Stimulated activated naive CD8-positive, alpha-beta T cell treated with anti-CD3 and anti-CD28 coated beads, Interleukin-15, Interleukin-2, amounts not matched to agents 100 ng/mL and 50 ng/mL, for 24 hours (primary cell): Measurements from ENCODE around the gene GRIP1.

Source experiments
- H3K27ac Mint-ChIP-seq: one replicate; pipeline ENCODE4 v1.8.0; 2021; ENCODE audit warnings: mild to moderate bottlenecking, mixed read lengths
- H3K27me3 Mint-ChIP-seq: one replicate; pipeline ENCODE4 v1.8.0; 2021; ENCODE audit warnings: mixed read lengths
- H3K36me3 Mint-ChIP-seq: one replicate; pipeline ENCODE4 v1.8.0; 2021; ENCODE audit warnings: low read depth, mixed read lengths
- H3K4me1 Mint-ChIP-seq: one replicate; pipeline ENCODE4 v1.8.0; 2021; ENCODE audit warnings: low read depth, mixed read lengths
- H3K4me3 Mint-ChIP-seq: one replicate; pipeline ENCODE4 v1.8.0; 2021; ENCODE audit warnings: mild to moderate bottlenecking, mixed read lengths
- H3K9me3 Mint-ChIP-seq: one replicate; pipeline ENCODE4 v1.8.0; 2021; ENCODE audit warnings: mixed read lengths

The GRIP1 gene

GRCh38 chr12:66607147-66607546 is 71.7 kb downstream of the GRIP1 start:
- Mint-ChIP-seq H3K27ac (no peak overlapping the region), H3K36me3 (no peaks in the 10 kb centered on the region), H3K9me3 (no peaks in the 10 kb centered on the region), H3K27me3 (no peaks in the 10 kb centered on the region), H3K4me3 (no peak overlapping the region), H3K4me1 (no peaks in the 10 kb centered on the region)

GRCh38 chr12:66605293-66605692 is 73.6 kb downstream of the GRIP1 start:
- Mint-ChIP-seq H3K4me3 (no peak overlapping the region), H3K9me3 (no peaks in the 10 kb centered on the region), H3K36me3 (no peaks in the 10 kb centered on the region), H3K27me3 (no peaks in the 10 kb centered on the region), H3K4me1 (no peaks in the 10 kb centered on the region), H3K27ac (no peak overlapping the region)

GRCh38 chr12:66603981-66604479 is 74.8 kb downstream of the GRIP1 start:
- Mint-ChIP-seq H3K9me3 (no peaks in the 10 kb centered on the region), H3K4me1 (no peaks in the 10 kb centered on the region), H3K27me3 (no peaks in the 10 kb centered on the region), H3K27ac (no peak overlapping the region), H3K36me3 (no peaks in the 10 kb centered on the region), H3K4me3 (no peak overlapping the region)

- Mint-ChIP-seq H3K36me3 (no peaks in the 10 kb centered on the region), H3K27me3 (no peaks in the 10 kb centered on the region), H3K9me3 (no peaks in the 10 kb centered on the region), H3K27ac (no peak overlapping the region), H3K4me3 (no peak overlapping the region), H3K4me1 (no peaks in the 10 kb centered on the region)
These were observed 75.4 kb downstream of the GRIP1 start for GRCh38 chr12:66603461-66603860.

- Mint-ChIP-seq H3K9me3 (no peaks in the 10 kb centered on the region), H3K36me3 (no peaks in the 10 kb centered on the region), H3K4me1 (no peaks in the 10 kb centered on the region), H3K27ac (no peak overlapping the region), H3K27me3 (no peaks in the 10 kb centered on the region), H3K4me3 (no peak overlapping the region)
These were observed 76.3 kb downstream of the GRIP1 start for GRCh38 chr12:66602483-66603143.

DNA sequence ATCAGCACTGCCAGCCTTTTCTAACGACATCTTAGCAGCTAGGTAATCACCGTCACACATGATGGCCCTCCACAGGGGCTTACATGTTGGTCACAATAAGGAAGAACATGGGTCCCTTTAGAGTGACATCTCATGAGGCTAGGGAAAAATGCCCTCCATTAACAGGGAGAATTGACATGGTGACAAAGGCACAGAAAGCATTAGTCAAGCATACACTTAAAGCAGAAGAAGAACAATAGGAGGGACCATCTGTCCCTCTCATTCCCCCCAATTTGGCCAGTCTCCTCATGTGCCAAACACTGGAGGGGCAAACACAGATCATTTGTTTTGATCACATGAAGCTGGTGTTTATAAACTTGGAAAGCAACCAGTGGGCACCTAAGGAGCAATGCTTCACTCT is 78.0 kb downstream of the GRIP1 start:
- no peaks in the 10 kb centered on the region for H3K4me1 Mint-ChIP-seq
- H3K36me3 Mint-ChIP-seq, result no peaks in the 10 kb centered on the region
- no peaks in the 10 kb centered on the region for H3K27me3 Mint-ChIP-seq
- no peak overlapping the region for H3K4me3 Mint-ChIP-seq
- H3K9me3 Mint-ChIP-seq, result no peaks in the 10 kb centered on the region
- H3K27ac Mint-ChIP-seq, result no peak overlapping the region

GRCh38 chr12:66599816-66600215 is 79.1 kb downstream of the GRIP1 start:
- Mint-ChIP-seq H3K27ac (no peak overlapping the region), H3K36me3 (no peaks in the 10 kb centered on the region), H3K9me3 (no peaks in the 10 kb centered on the region), H3K4me1 (no peaks in the 10 kb centered on the region), H3K27me3 (no peaks in the 10 kb centered on the region), H3K4me3 (no peak overlapping the region)

- Mint-ChIP-seq H3K27ac (no peak overlapping the region), H3K27me3 (no peaks in the 10 kb centered on the region), H3K4me1 (no peaks in the 10 kb centered on the region), H3K9me3 (no peaks in the 10 kb centered on the region), H3K36me3 (no peaks in the 10 kb centered on the region), H3K4me3 (no peak overlapping the region)
These were observed 80.3 kb downstream of the GRIP1 start for GRCh38 chr12:66598608-66599007.

- H3K4me3 Mint-ChIP-seq, result no peak overlapping the region
- H3K36me3 Mint-ChIP-seq, result no peaks in the 10 kb centered on the region
- H3K27ac Mint-ChIP-seq, result no peak overlapping the region
- no peaks in the 10 kb centered on the region for H3K9me3 Mint-ChIP-seq
- H3K4me1 Mint-ChIP-seq, result no peaks in the 10 kb centered on the region
- no peaks in the 10 kb centered on the region for H3K27me3 Mint-ChIP-seq
These were observed 80.8 kb downstream of the GRIP1 start for GRCh38 chr12:66598079-66598478.

DNA sequence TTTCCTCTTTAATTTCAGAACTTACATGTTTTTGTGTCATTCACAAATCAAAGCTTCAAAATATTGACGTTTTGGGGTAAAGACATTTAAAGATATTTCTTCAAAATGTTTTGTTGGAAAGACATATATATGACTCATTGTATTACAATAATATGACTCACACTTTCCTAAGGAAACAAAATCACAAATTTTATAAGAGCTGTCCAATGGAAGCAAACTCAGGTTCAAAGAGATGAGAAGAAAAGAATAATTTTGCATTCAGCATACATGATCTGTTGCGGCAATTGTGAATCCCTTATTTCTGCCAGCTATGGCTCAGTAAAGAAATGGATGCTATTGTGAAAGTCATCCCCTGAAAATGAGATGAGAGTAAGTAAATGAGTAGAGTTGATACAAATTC is 82.7 kb downstream of the GRIP1 start:
- H3K9me3 Mint-ChIP-seq, result no peaks in the 10 kb centered on the region
- H3K36me3 Mint-ChIP-seq, result no peaks in the 10 kb centered on the region
- H3K4me1 Mint-ChIP-seq, result no peaks in the 10 kb centered on the region
- no peak overlapping the region for H3K27ac Mint-ChIP-seq
- no peak overlapping the region for H3K4me3 Mint-ChIP-seq
- no peaks in the 10 kb centered on the region for H3K27me3 Mint-ChIP-seq

GRCh38 chr12:66594688-66595087 is 84.2 kb downstream of the GRIP1 start:
- no peaks in the 10 kb centered on the region for H3K4me1 Mint-ChIP-seq
- H3K27ac Mint-ChIP-seq, result no peak overlapping the region
- H3K9me3 Mint-ChIP-seq, result no peaks in the 10 kb centered on the region
- H3K4me3 Mint-ChIP-seq, result no peak overlapping the region
- no peaks in the 10 kb centered on the region for H3K36me3 Mint-ChIP-seq
- H3K27me3 Mint-ChIP-seq, result no peaks in the 10 kb centered on the region

GRCh38 chr12:66590275-66590985 is 88.4 kb downstream of the GRIP1 start:
- H3K27ac Mint-ChIP-seq, result no peak overlapping the region
- H3K4me3 Mint-ChIP-seq, result no peak overlapping the region
- no peaks in the 10 kb centered on the region for H3K9me3 Mint-ChIP-seq
- peaks cover 6% of the 10 kb centered on the region for H3K4me1 Mint-ChIP-seq
- H3K36me3 Mint-ChIP-seq, result no peaks in the 10 kb centered on the region
- no peaks in the 10 kb centered on the region for H3K27me3 Mint-ChIP-seq

- Mint-ChIP-seq H3K27ac (no peak overlapping the region), H3K9me3 (no peaks in the 10 kb centered on the region), H3K36me3 (no peaks in the 10 kb centered on the region), H3K4me1 (peaks cover 6% of the 10 kb centered on the region), H3K27me3 (no peaks in the 10 kb centered on the region), H3K4me3 (no peak overlapping the region)
These were observed 89.8 kb downstream of the GRIP1 start for GRCh38 chr12:66589095-66589494.

- H3K4me1 Mint-ChIP-seq, result peaks cover 6% of the 10 kb centered on the region
- peak overlapping the region; percentile 67 for H3K27ac Mint-ChIP-seq
- H3K27me3 Mint-ChIP-seq, result no peaks in the 10 kb centered on the region
- no peak overlapping the region for H3K4me3 Mint-ChIP-seq
- no peaks in the 10 kb centered on the region for H3K9me3 Mint-ChIP-seq
- no peaks in the 10 kb centered on the region for H3K36me3 Mint-ChIP-seq
These were observed 91.0 kb downstream of the GRIP1 start for GRCh38 chr12:66587912-66588311.

- no peaks in the 10 kb centered on the region for H3K9me3 Mint-ChIP-seq
- no peaks in the 10 kb centered on the region for H3K36me3 Mint-ChIP-seq
- H3K27ac Mint-ChIP-seq, result no peak overlapping the region
- H3K27me3 Mint-ChIP-seq, result no peaks in the 10 kb centered on the region
- H3K4me1 Mint-ChIP-seq, result peaks cover 6% of the 10 kb centered on the region
- H3K4me3 Mint-ChIP-seq, result no peak overlapping the region
These were observed 94.2 kb downstream of the GRIP1 start for GRCh38 chr12:66584673-66585072.

GRCh38 chr12:66573605-66574004 is 105.3 kb downstream of the GRIP1 start:
- no peaks in the 10 kb centered on the region for H3K36me3 Mint-ChIP-seq
- no peak overlapping the region for H3K27ac Mint-ChIP-seq
- H3K27me3 Mint-ChIP-seq, result peaks cover 13% of the 10 kb centered on the region
- H3K4me3 Mint-ChIP-seq, result no peak overlapping the region
- H3K4me1 Mint-ChIP-seq, result no peaks in the 10 kb centered on the region
- H3K9me3 Mint-ChIP-seq, result peaks cover 8% of the 10 kb centered on the region
